Thoracic aorta (tissue), 2 donors: ENCODE data around the gene PLAAT3. TPM values are rescaled to one million over a fixed set of nuclear protein-coding genes. Genes with fewer than 3 reads are reported as not detected.
A peak's percentile ranks its signal among the peaks of the same experiment; 100 is the strongest.

Experiments
- ATAC-seq: fragments of 150-250 bp; one replicate; pipeline ENCODE4 v1.8.0; 2017; ENCODE audit warnings: low read depth; ENCODE audit not compliant: insufficient number of reproducible peaks, low FRiP score
- DNase-seq: peaks from one replicate; pipeline ENCODE4 v3.0.0-alpha.2; 2020; ENCODE audit warnings: low spot score
- H3K27ac ChIP-seq, 2 donors: fragments of 200-600 bp; sonication (generic); 1 replicate in 1 of 2; 2 replicates in 1 of 2; pipeline ENCODE4 v1.5.1; 2016; ENCODE audit warnings: mild to moderate bottlenecking in 2 of 2, moderate library complexity in 2 of 2
- H3K27me3 ChIP-seq: fragments of 200-600 bp; sonication (generic); replicated peaks from 2 replicates; pipeline ENCODE4 v1.6.0; 2016; ENCODE audit warnings: mild to moderate bottlenecking; ENCODE audit not compliant: insufficient read depth
- H3K36me3 ChIP-seq: fragments of 200-600 bp; sonication (generic); one replicate; pipeline ENCODE4 v1.5.1; 2016
- H3K4me1 ChIP-seq, 2 donors: fragments of 200-600 bp; sonication (generic); 1 replicate in 1 of 2; 2 replicates in 1 of 2; pipeline versions ENCODE4 v1.5.1 to v1.6.0; 2016; ENCODE audit warnings: low read depth in 2 of 2, mild to moderate bottlenecking in 1 of 2; ENCODE audit not compliant: control insufficient read depth in 1 of 2
- H3K4me3 ChIP-seq: fragments of 200-600 bp; sonication (generic); 2 replicates; pipeline ENCODE4 v1.5.1; 2016; ENCODE audit warnings: mild to moderate bottlenecking
- H3K9me3 ChIP-seq: fragments of 200-600 bp; sonication (generic); 2 replicates; pipeline ENCODE4 v1.5.1; 2016
- total RNA-seq, 2 donors: library from RNA; depleted of rRNA; stranded (reverse); fragments of >200 nt; gene quantifications; one replicate each; pipeline versions ENCODE4 v1.1.0 to v1.2.3, GENCODE V29; 2016
- TF ChIP-seq, protein P1 (sequence below): fragments of 200-600 bp; sonication (generic); IDR thresholded peaks from one replicate; pipeline ENCODE4 v1.5.1; 2019; ENCODE audit warnings: antibody characterized with exemption

PLAAT3 gene
- 10 to 100 TPM; 29.5 to 48.7 TPM for total RNA-seq

DNA sequence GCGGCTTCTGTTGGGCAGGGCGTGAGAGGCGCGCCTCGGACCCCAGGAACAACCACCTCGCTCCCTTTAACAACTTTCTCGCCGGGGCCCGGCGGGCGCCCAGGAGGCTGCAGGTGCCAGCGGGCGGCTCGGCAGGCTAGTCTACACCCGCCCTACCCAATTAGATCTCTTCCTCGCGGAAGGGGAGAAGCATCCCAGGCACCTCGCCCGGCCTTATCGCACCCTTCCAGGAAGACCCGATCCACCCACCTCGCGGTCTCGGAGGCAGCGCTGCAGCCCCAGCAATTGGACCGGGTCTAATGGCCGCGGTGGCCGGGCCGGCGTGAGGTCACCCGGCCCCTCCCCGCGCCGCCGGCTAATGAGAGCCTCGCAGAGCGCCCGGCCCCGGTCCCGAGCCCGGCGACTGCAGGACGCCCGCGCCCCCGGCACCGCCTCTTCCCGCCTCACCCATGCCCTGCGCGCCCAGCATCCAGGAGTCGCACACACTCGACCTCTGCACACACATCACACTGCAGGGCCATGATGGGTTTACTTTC, at the start of gene PLAAT3:
PLAAT3 (minus strand) TSS at position 298 of the 536 bp plus-strand sequence. CDS start 419 bp downstream, outside the sequence.
- peak within 1 kb of the TSS; percentile 69 to 82 for H3K27ac ChIP-seq
- ATAC-seq (peak; percentile 55), DNase-seq (peak; percentile 40)
- no peaks in the 10 kb centered on the region for H3K27me3 ChIP-seq
- no peaks in the 10 kb centered on the region for H3K9me3 ChIP-seq
- peak within 1 kb of the TSS; percentile 97 for H3K4me3 ChIP-seq
- H3K36me3 ChIP-seq, result no peaks in the 10 kb centered on the region
- TF ChIP-seq, protein P1, sequence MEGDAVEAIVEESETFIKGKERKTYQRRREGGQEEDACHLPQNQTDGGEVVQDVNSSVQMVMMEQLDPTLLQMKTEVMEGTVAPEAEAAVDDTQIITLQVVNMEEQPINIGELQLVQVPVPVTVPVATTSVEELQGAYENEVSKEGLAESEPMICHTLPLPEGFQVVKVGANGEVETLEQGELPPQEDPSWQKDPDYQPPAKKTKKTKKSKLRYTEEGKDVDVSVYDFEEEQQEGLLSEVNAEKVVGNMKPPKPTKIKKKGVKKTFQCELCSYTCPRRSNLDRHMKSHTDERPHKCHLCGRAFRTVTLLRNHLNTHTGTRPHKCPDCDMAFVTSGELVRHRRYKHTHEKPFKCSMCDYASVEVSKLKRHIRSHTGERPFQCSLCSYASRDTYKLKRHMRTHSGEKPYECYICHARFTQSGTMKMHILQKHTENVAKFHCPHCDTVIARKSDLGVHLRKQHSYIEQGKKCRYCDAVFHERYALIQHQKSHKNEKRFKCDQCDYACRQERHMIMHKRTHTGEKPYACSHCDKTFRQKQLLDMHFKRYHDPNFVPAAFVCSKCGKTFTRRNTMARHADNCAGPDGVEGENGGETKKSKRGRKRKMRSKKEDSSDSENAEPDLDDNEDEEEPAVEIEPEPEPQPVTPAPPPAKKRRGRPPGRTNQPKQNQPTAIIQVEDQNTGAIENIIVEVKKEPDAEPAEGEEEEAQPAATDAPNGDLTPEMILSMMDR, result no peak
- H3K4me1 ChIP-seq, result peaks cover 21 to 39% of the 10 kb centered on the region in 2 donors

DNA sequence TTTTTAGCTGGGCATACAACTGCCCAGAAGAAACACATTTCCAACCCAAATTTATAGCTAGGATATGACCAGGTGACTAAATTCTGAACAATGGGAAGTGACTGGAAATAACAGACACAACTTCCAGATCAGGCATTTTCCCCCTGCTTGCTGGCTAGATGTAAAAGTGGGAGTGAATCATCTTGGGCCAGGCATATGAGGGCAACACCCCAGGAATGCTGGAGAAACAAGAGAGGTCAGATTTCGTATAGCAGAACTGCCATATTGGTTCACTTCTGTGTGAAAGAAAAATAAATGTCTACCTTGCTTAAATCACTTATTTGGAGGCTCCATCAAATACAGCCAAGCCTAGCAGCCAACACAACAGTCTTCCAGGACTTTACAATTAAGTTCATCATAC, 49.6 kb upstream of the PLAAT3 start:
- peaks cover 72 to 87% of the 10 kb centered on the region in 2 donors for H3K4me1 ChIP-seq
- no peak overlapping the region for H3K27ac ChIP-seq
- no peaks in the 10 kb centered on the region for H3K9me3 ChIP-seq
- no peaks in the 10 kb centered on the region for H3K27me3 ChIP-seq
- no peak for DNase-seq
- TF ChIP-seq, protein P1, result no peak
- no peak overlapping the region for H3K4me3 ChIP-seq
- ATAC-seq, result no peak
- no peaks in the 10 kb centered on the region for H3K36me3 ChIP-seq

DNA sequence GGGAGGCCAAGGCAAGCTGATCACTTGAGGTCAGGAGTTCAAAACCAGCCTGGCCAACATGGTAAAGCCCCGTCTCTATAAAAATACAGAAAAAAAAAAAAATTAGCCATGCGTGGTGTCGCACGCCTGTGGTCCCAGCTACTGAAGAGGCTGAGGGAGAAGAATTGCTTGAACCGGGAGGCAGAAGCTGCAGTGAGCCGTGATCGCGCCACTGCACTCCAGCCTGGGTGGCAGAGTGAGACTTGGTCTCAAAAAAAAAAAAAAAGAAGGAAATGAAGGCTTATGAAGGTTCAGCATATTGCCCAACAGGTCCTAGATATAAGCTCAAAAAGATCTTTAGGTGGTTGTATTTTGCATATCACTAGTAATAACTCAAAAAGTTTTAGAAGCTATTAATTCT, 46.7 kb upstream of the PLAAT3 start:
- no peak overlapping the region for H3K4me3 ChIP-seq
- TF ChIP-seq, protein P1, result no peak
- no peaks in the 10 kb centered on the region for H3K9me3 ChIP-seq
- peaks cover 46 to 58% of the 10 kb centered on the region in 2 donors for H3K4me1 ChIP-seq
- no peaks in the 10 kb centered on the region for H3K36me3 ChIP-seq
- no peak for ATAC-seq
- no peaks in the 10 kb centered on the region for H3K27me3 ChIP-seq
- H3K27ac ChIP-seq, result no peak overlapping the region
- no peak for DNase-seq

DNA sequence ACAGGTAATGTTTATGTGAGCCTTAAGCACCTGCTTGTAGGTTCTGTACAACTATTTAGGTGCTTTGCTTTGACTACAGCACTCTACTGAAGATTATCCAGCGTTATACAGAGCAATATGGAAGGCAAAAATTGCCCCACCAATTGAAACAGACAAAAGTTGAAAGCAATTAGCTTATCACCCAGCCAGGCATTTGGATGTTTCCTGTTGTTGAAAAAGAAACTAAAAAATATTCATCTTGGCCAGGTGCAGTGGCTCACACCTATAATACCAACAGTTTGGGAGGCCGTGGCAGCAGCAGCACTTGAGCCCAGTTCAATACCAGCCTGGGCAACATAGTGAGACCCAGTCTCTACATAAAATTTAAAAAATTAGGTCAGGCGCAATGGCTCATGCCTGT, 38.4 kb upstream of the PLAAT3 start:
- TF ChIP-seq, protein P1, result no peak
- Histone ChIP-seq H3K27ac (no peak overlapping the region), H3K9me3 (no peaks in the 10 kb centered on the region), H3K4me3 (no peak overlapping the region), H3K4me1 (no peaks in the 10 kb centered on the region), H3K27me3 (no peaks in the 10 kb centered on the region), H3K36me3 (peaks cover 24% of the 10 kb centered on the region)
- ATAC-seq, result no peak
- no peak for DNase-seq

DNA sequence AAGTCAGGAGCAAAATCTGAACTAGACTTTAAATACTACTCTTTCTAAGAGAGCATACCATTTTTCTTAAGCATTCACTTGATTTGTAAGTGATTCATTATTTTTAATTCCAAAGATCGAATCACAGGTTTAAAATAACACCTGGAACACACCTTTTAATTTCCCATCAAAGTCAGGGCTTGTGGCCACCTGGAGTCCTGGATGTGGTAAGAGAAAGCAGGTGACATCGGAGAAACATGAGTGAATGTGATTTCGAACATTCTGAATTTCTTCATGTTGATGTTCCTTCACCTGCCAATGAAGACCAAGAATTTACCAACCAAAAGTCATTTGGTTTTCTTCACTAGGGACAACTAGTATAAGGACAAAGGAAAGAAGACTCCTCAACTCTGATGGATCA, 29.0 kb upstream of the PLAAT3 start:
- DNase-seq, result no peak
- H3K27ac ChIP-seq, result no peak overlapping the region
- peaks cover 38% of the 10 kb centered on the region for H3K36me3 ChIP-seq
- H3K9me3 ChIP-seq, result no peaks in the 10 kb centered on the region
- no peaks in the 10 kb centered on the region for H3K27me3 ChIP-seq
- TF ChIP-seq, protein P1, result no peak
- no peak overlapping the region for H3K4me3 ChIP-seq
- no peak for ATAC-seq
- peaks cover 0 to 7% of the 10 kb centered on the region in 2 donors for H3K4me1 ChIP-seq
